AG04449 (cell line): ENCODE measurements around the gene TMEM272.

Experiments
- CTCF ChIA-PET: fragments of 350-600 bp; formaldehyde crosslinking; extraction: SDS; loops from one replicate; lab custom pipeline; 2021; ENCODE audit warnings: antibody characterized with exemption; lab: Yijun Ruan, JAX
- POLR2A ChIA-PET: fragments of 400-600, 350-600 bp; formaldehyde crosslinking; extraction: SDS; loops from one replicate; lab custom pipeline; 2020; ENCODE audit warnings: antibody characterized with exemption, inconsistent platforms; lab: Yijun Ruan, JAX
- DNase-seq: peaks from one replicate; pipeline ENCODE4 v3.0.0-alpha.2; 2010; ENCODE audit warnings: low read depth, low spot score
- H3K4me3 ChIP-seq: 2 replicates; pipeline ENCODE4 v1.5.1; 2011; ENCODE audit warnings: low read depth, mild to moderate bottlenecking, control low read depth, low read length
- CTCF ChIP-seq: IDR thresholded peaks from one replicate; pipeline ENCODE4 v1.5.1; 2011; ENCODE audit warnings: mild to moderate bottlenecking, moderate library complexity, low read length, control low read depth, inconsistent platforms; ENCODE audit not compliant: insufficient read depth; ENCODE audit errors: missing control alignments

TMEM272 gene

GRCh38 chr13:51858433-51859247, 13.7 kb upstream of the TMEM272 start:
- no peak for DNase-seq
- H3K4me3 ChIP-seq: no peak overlapping the region
- CTCF ChIA-PET: interaction anchor here (2.9 kb wide), 1 partner anchor 44 kb away, joined by 17 read pairs; no protein-coding TSS in a partner anchor
- POLR2A ChIA-PET: no interaction called here
- TF ChIP-seq CTCF: no peak

- no peak for TF ChIP-seq CTCF
- CTCF ChIA-PET: interaction anchor here (1.5 to 2.9 kb wide), 2 partner anchors 12 to 42 kb away, joined by 3 to 17 read pairs; no protein-coding TSS in a partner anchor
- POLR2A ChIA-PET: no interaction called here
- H3K4me3 ChIP-seq: no peak overlapping the region
- DNase-seq: no peak
These were observed 12.0 kb upstream of the TMEM272 start for GRCh38 chr13:51856998-51857397.

GRCh38 chr13:51856027-51856736, 11.2 kb upstream of the TMEM272 start:
- H3K4me3 ChIP-seq: no peak overlapping the region
- POLR2A ChIA-PET: no interaction called here
- CTCF ChIA-PET: interaction anchor here (1.5 kb wide), 1 partner anchor 11 kb away, joined by 3 read pairs; no protein-coding TSS in a partner anchor
- TF ChIP-seq CTCF: no peak
- no peak for DNase-seq

- POLR2A ChIA-PET: no interaction called here
- peak; percentile 47 for TF ChIP-seq CTCF
- DNase-seq: no peak
- CTCF ChIA-PET: interaction anchor here (0.6 to 1.6 kb wide), 9 partner anchors 8 to 279 kb away, joined by 3 to 7 read pairs (median 3); partner anchors contain the start of gene CCDC70
- H3K4me3 ChIP-seq: no peak overlapping the region
These were observed 4.4 kb upstream of the TMEM272 start for GRCh38 chr13:51849145-51850101.

GRCh38 chr13:51848674-51849073, 3.7 kb upstream of the TMEM272 start:
- TF ChIP-seq CTCF: no peak
- no peak for DNase-seq
- no peak overlapping the region for H3K4me3 ChIP-seq
- ChIA-PET CTCF (interaction anchor here (0.6 to 1.6 kb wide), 4 partner anchors 9 to 280 kb away, joined by 3 to 7 read pairs (median 3); no protein-coding TSS in a partner anchor), POLR2A (no interaction called here)
